Measurements from ENCODE around the gene ATP6V1G2.

DNA sequence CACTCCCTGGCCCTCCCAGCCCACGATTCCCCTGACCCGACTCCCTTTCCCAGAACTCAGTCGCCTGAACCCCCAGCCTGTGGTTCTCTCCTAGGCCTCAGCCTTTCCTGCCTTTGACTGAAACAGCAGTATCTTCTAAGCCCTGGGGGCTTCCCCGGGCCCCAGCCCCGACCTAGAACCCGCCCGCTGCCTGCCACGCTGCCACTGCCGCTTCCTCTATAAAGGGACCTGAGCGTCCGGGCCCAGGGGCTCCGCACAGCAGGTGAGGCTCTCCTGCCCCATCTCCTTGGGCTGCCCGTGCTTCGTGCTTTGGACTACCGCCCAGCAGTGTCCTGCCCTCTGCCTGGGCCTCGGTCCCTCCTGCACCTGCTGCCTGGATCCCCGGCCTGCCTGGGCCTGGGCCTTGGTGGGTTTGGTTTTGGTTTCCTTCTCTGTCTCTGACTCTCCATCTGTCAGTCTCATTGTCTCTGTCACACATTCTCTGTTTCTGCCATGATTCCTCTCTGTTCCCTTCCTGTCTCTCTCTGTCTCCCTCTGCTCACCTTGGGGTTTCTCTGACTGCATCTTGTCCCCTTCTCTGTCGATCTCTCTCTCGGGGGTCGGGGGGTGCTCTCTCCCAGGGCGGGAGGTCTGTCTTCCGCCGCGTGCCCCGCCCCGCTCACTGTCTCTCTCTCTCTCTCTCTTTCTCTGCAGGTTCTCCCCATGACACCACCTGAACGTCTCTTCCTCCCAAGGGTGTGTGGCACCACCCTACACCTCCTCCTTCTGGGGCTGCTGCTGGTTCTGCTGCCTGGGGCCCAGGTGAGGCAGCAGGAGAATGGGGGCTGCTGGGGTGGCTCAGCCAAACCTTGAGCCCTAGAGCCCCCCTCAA is 25.9 kb upstream of the ATP6V1G2 start, which contains the start of gene LTA:
- TF ChIP-seq EP300 (IDR thresholded peaks at IDR 0.05) (no peak), POLR2AphosphoS5 (IDR thresholded peaks at IDR 0.05) (no peak), CTCF (IDR thresholded peaks at IDR 0.05) (no peak)

Measured in sigmoid colon (tissue), 4 donors.